Islet of Langerhans (tissue), 1 donor: ENCODE results near the gene TNP1.
A peak's percentile ranks its signal among the peaks of the same experiment; 100 is the strongest.

Source experiments
- FAIRE-seq: peaks from one replicate; lab custom pipeline; 2011; peaks lifted over from hg19 to GRCh38; lab: Jason Lieb, UNC

Gene TNP1

DNA sequence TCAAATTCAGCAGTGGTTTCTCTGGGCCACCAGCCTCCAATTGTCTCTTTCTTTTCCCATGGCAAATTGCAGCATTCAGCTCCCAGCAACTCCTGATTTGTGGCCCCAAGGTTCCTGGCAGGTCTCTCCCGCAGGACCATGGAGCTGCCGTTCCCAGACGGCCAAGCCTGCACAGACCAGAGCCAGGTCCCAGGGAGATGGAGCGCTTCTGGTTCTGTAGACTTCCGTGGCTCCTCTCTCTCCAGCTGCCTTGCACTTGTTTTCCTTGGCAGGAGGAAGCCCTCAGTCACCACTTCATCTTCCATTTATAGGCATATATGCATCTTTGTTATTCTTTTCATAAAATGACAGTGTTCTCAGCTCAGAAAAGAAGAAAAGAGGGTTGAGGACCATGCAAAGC, 21.7 kb downstream of the TNP1 start:
- no peak for FAIRE-seq

- no peak for FAIRE-seq
These were observed 22.1 kb downstream of the TNP1 start for GRCh38 chr2:216837740-216838139.

DNA sequence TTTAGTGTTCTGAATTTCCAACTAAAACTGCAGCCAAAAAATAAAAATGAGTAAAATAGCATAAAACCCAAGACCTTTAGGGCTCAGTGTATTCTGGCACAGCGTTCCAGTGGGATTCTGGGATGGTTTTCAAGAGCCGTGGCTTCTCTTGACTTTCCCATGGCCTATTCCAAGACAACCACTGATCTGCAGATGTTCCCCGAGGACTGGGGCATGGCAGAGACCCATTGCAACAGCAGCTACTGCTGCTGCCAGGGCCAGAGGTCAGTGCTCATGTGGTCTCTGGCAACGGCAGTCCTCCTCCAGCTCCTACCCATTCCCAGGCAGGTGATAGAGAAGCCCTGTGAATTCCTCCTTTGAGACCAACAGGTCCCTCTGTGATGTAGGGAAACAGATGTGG, 26.8 kb downstream of the TNP1 start:
- FAIRE-seq, result no peak

GRCh38 chr2:216830346-216830745, 29.5 kb downstream of the TNP1 start:
- FAIRE-seq, result peak; percentile 71

DNA sequence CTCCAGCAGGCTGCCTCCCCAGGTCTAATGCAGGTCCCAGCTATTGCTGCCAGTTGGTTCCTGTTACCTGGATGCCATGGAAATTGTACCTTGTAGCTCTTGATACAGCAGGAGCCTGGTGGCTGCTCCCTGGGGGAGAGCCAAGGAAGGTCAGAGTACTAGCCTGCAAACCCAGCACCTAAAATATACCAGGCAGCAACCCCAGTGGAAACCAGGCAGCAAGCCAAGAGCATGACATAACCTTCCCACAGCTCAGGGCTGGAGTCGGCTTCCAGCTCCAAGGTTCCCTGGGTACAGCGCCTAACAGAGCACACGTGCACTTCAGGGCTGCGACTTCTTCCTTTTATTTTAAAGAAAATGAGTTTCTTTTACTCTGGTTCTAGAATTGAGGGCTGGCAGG, 30.3 kb downstream of the TNP1 start:
- FAIRE-seq, result peak; percentile 98

- no peak for FAIRE-seq
These were observed 32.7 kb downstream of the TNP1 start for GRCh38 chr2:216827073-216827720.

DNA sequence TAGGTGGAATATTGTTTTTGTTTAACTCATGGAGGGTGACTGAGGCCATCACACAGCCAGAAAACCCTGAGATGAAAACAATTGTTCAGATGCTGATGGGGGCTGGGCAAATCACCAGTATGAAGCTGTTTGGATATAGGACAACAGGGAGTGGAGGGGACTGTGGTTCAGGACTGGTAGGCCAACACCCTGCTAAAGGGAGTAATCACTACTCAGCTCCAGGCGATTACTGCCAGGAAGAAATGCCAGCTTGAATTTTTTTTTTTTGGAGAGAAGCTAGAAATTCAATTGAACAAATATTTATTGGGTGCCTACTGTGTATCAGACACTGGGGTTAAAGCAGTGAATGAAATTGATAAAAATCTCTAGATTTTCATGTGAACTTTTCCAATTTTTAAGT, 37.4 kb downstream of the TNP1 start:
- FAIRE-seq, result no peak

- FAIRE-seq, result no peak
These were observed 39.2 kb downstream of the TNP1 start for GRCh38 chr2:216820709-216821108.

GRCh38 chr2:216819766-216820165, 40.1 kb downstream of the TNP1 start:
- no peak for FAIRE-seq

DNA sequence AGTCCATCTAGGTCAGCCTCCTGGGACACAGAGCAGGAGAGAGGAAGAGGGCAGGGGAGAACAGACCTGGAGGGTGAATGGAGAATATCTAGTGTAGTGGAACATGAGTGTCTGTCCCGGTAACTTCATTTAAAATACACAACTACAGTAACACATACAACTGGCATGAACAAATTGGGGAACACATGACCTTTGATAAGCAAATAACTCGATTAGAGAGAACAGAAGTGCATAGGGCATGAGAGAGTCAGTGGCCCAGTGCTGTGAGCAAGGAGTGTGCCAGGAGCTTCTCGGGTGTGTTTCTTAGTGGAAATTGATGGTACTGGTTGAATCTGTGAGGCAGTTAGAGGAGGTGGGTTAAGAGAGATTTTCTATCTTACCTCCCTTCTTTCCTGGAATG, 40.8 kb downstream of the TNP1 start:
- FAIRE-seq, result no peak

GRCh38 chr2:216810399-216811160, 49.3 kb downstream of the TNP1 start:
- no peak for FAIRE-seq
